GM12878 (cell line): ENCODE measurements around the gene PCDHGB6. TPM values are rescaled to one million over a fixed set of nuclear protein-coding genes. Genes with fewer than 3 reads are reported as not detected.

Experiments
- ATAC-seq: fragments of 200-7000 bp; cut with Tn5 transposase; 3 replicates; pipeline ENCODE4 v1.9.1; 2020; ENCODE audit warnings: mild to moderate bottlenecking, moderate library complexity
- BruUV-seq: library from RNA; stranded (reverse); fragments of 400-500 nt; replicated peaks from 2 replicates; lab custom pipeline; 2021; lab: Mats Ljungman, UMichigan
- CTCF ChIA-PET: fragments of 300-600 bp; sonication (Branson Sonifier 250); formaldehyde crosslinking; extraction: SDS; loops from one replicate; lab custom pipeline; 2021; ENCODE audit warnings: inconsistent platforms; lab: Yijun Ruan, JAX
- POLR2A ChIA-PET: fragments of 350-600 bp; formaldehyde crosslinking; extraction: SDS; loops from one replicate; lab custom pipeline; 2021; ENCODE audit warnings: inconsistent platforms; lab: Charles Lee
- RAD21 ChIA-PET: fragments of 300-600 bp; sonication (Branson Sonifier 250); formaldehyde crosslinking; loops from one replicate; lab custom pipeline; 2023; ENCODE audit warnings: antibody characterized with exemption; ENCODE audit not compliant: unreplicated experiment; lab: Charles Lee
- SMC1A ChIA-PET: fragments of 300-600 bp; sonication (Branson Sonifier 250); formaldehyde crosslinking; loops from one replicate; lab custom pipeline; 2023; ENCODE audit not compliant: unreplicated experiment, uncharacterized antibody; lab: Charles Lee
- DNase-seq: peaks from one replicate; pipeline ENCODE4 v3.0.0-alpha.2; 2011; ENCODE audit warnings: low read depth, low spot score
- FAIRE-seq: peaks from 3 replicates; lab custom pipeline; 2011; peaks lifted over from hg19 to GRCh38; lab: Jason Lieb, UNC
- H2AFZ ChIP-seq: 2 replicates; pipeline ENCODE4 v1.6.0; 2011; ENCODE audit warnings: low read depth, low read length, control low read depth; ENCODE audit not compliant: control insufficient read depth
- H3K27ac ChIP-seq: 2 replicates; pipeline ENCODE4 v1.5.1; 2011; ENCODE audit warnings: control low read depth; ENCODE audit not compliant: control insufficient read depth, insufficient read depth
- H3K27me3 ChIP-seq, 2 experiments: replicated peaks in 1 of 2; 2 replicates each; pipeline versions ENCODE4 v1.6.0 to v1.6.1; 2011; ENCODE audit warnings: low read length in 1 of 2; ENCODE audit not compliant: control insufficient read depth in 2 of 2, insufficient read depth in 2 of 2
- H3K36me3 ChIP-seq, 2 experiments: 2 replicates each; pipeline ENCODE4 v1.5.1; 2011; ENCODE audit warnings: low read length in 1 of 2; ENCODE audit not compliant: control insufficient read depth in 2 of 2, insufficient read depth in 2 of 2
- H3K4me1 ChIP-seq: 2 replicates; pipeline ENCODE4 v1.6.1; 2011; ENCODE audit warnings: mild to moderate bottlenecking, low read length, moderate library complexity, mixed read lengths; ENCODE audit not compliant: control insufficient read depth, insufficient read depth
- H3K4me2 ChIP-seq: 2 replicates; pipeline ENCODE4 v1.6.0; 2011; ENCODE audit warnings: control low read depth; ENCODE audit not compliant: control insufficient read depth, insufficient read depth
- H3K4me3 ChIP-seq: fragments of 200-600 bp; sonication (generic); 2 replicates; pipeline ENCODE4 v1.5.1; 2016
- H3K79me2 ChIP-seq: 2 replicates; pipeline ENCODE4 v1.6.0; 2011; ENCODE audit warnings: low read length; ENCODE audit not compliant: control insufficient read depth, insufficient read depth
- H3K9ac ChIP-seq: 2 replicates; pipeline ENCODE4 v1.8.0; 2011; ENCODE audit warnings: low read length, control low read depth, mixed read lengths; ENCODE audit not compliant: control insufficient read depth, insufficient read depth
- H3K9me3 ChIP-seq: replicated peaks from 3 replicates; pipeline ENCODE4 v1.5.1; 2011; ENCODE audit warnings: mild to moderate bottlenecking, low read length; ENCODE audit not compliant: control insufficient read depth, insufficient read depth
- H4K20me1 ChIP-seq: 2 replicates; pipeline ENCODE4 v1.6.0; 2011; ENCODE audit not compliant: control insufficient read depth, insufficient read depth
- CREM ChIP-seq: IDR thresholded peaks from 2 replicates; pipeline ENCODE4 v1.6.1; 2014; ENCODE audit warnings: antibody characterized with exemption, low read depth
- EGR1 ChIP-seq, 2 experiments: IDR thresholded peaks; 1 replicate in 1 of 2; 2 replicates in 1 of 2; pipeline ENCODE4 v1.6.1; 2011 to 2012; ENCODE audit warnings: low read depth in 2 of 2, low read length in 2 of 2, borderline replicate concordance in 1 of 2, mild to moderate bottlenecking in 1 of 2, moderate library complexity in 1 of 2
- IKZF1 ChIP-seq: fragments of 450-650 bp; conservative IDR thresholded peaks from 2 replicates; pipeline ENCODE4 v1.6.1; 2017; ENCODE audit warnings: antibody characterized with exemption, mild to moderate bottlenecking
- NFYA ChIP-seq: IDR thresholded peaks from 2 replicates; pipeline ENCODE4 v1.6.1; 2011; ENCODE audit warnings: low read depth, mild to moderate bottlenecking, low read length, improper control_type of control experiment, borderline replicate concordance
- PAX8 ChIP-seq: fragments of 450-650 bp; IDR thresholded peaks from 2 replicates; pipeline ENCODE4 v1.6.1; 2017; ENCODE audit warnings: mild to moderate bottlenecking, moderate library complexity
- TBL1XR1 ChIP-seq: IDR thresholded peaks from 2 replicates; pipeline ENCODE4 v1.6.1; 2012; ENCODE audit warnings: low read depth, low read length, improper control_type of control experiment
- ZNF217 ChIP-seq: fragments of 450-650 bp; IDR thresholded peaks from 2 replicates; pipeline ENCODE4 v1.6.1; 2017; ENCODE audit warnings: antibody characterized with exemption, mild to moderate bottlenecking
- ZNF622 ChIP-seq: fragments of 450-650 bp; IDR thresholded peaks from 2 replicates; pipeline ENCODE4 v1.6.1; 2017; ENCODE audit warnings: mild to moderate bottlenecking, inconsistent platforms
- WGBS: methylation state at CpG from one replicate; pipeline ENCODE4 v1.1.6; 2016; ENCODE audit warnings: low lambda C conversion rate; ENCODE audit not compliant: insufficient replicate concordance, insufficient coverage; ENCODE audit errors: missing lambda C conversion rate; 5-methylcytosine and 5-hydroxymethylcytosine counted together
- in situ Hi-C: fragments of 300-500 bp; cut with MboI; formaldehyde crosslinking; loops from 9 replicates; pipeline ENCODE4 v1.14.3; 2018; ENCODE audit warnings: mixed read lengths
- intact Hi-C: fragments of 100-400 bp; cut with micrococcal nuclease; formaldehyde crosslinking; loops from one replicate; pipeline ENCODE4 v1.14.2; 2022; ENCODE audit not compliant: unreplicated experiment
- polyA plus RNA-seq, 11 experiments: library from polyadenylated mRNA; depleted of rRNA in 4 of 11; unstranded in 6 of 11; stranded (reverse) in 5 of 11; fragments of >200 nt; fragmentation: Nextera tagmentation in 4 of 11; fragmentation: Illumina TruSeq in 1 of 11; extraction: Ambion mirVana in 4 of 11; extraction: Trizol in 1 of 11; gene quantifications; 1 replicate in 1 of 11; 2 replicates in 10 of 11; pipeline versions ENCODE4 v1.2.1 to v1.2.3, GENCODE V29; 2011 to 2016; ENCODE audit warnings: inconsistent platforms in 2 of 11, missing spikeins in 2 of 11, low read depth in 1 of 11
- total RNA-seq, 4 experiments: library from RNA; depleted of rRNA in 3 of 4; stranded (reverse); fragments of >200 nt in 3 of 4; fragmentation: Illumina TruSeq in 1 of 4; extraction: Trizol in 1 of 4; gene quantifications; 2 replicates each; pipeline versions ENCODE4 v1.2.1 to v1.2.3, GENCODE V29; 2013 to 2021
- TF ChIP-seq, protein P1 (sequence below): fragments of 450-650 bp; IDR thresholded peaks from 2 replicates; pipeline ENCODE4 v1.6.1; 2017; ENCODE audit warnings: low read depth, mild to moderate bottlenecking, moderate library complexity
- TF ChIP-seq, protein P2 (sequence below): IDR thresholded peaks from 2 replicates; pipeline ENCODE4 v1.6.1; 2012; ENCODE audit warnings: low read depth, low read length, improper control_type of control experiment
- TF ChIP-seq, protein P3 (sequence below): fragments of 450-650 bp; IDR thresholded peaks from 2 replicates; pipeline ENCODE4 v1.6.1; 2017; ENCODE audit warnings: mild to moderate bottlenecking
- TF ChIP-seq, protein P4 (sequence below): fragments of 450-650 bp; IDR thresholded peaks from 2 replicates; pipeline ENCODE4 v1.6.1; 2017; ENCODE audit warnings: mild to moderate bottlenecking, moderate library complexity

PCDHGB6 gene
- total and polyA plus RNA-seq, 10 of the 15 experiments (the other 5 are each of a cell fraction or from before 2014, with no cell fraction given) = 0.07 to 1.0 (median 0.31) TPM

DNA sequence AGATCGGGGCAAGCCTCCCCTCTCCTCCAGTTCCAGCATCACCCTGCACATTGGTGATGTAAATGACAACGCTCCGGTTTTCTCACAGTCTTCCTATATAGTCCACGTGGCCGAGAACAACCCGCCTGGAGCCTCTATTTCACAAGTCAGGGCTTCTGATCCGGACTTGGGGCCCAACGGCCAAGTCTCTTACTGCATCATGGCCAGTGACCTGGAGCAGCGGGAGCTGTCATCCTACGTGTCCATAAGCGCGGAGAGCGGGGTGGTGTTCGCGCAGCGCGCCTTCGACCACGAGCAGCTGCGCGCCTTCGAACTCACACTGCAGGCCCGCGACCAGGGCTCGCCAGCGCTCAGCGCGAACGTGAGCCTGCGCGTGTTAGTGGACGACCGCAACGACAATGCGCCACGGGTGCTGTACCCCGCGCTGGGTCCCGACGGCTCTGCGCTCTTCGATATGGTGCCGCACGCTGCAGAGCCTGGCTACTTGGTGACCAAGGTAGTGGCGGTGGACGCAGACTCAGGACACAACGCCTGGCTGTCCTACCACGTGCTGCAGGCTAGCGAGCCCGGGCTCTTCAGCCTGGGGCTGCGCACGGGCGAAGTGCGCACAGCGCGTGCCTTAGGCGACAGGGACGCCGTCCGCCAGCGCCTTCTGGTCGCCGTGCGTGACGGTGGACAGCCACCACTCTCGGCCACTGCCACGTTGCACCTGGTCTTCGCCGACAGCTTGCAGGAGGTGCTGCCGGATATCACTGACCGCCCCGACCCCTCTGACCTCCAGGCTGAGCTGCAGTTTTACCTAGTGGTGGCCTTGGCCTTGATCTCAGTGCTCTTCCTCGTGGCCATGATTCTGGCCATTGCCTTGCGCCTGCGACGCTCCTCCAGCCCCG is 18.4 kb upstream of the PCDHGB6 start (continued):
- TF ChIP-seq, protein P1, sequence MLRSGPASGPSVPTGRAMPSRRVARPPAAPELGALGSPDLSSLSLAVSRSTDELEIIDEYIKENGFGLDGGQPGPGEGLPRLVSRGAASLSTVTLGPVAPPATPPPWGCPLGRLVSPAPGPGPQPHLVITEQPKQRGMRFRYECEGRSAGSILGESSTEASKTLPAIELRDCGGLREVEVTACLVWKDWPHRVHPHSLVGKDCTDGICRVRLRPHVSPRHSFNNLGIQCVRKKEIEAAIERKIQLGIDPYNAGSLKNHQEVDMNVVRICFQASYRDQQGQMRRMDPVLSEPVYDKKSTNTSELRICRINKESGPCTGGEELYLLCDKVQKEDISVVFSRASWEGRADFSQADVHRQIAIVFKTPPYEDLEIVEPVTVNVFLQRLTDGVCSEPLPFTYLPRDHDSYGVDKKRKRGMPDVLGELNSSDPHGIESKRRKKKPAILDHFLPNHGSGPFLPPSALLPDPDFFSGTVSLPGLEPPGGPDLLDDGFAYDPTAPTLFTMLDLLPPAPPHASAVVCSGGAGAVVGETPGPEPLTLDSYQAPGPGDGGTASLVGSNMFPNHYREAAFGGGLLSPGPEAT = no peak

DNA sequence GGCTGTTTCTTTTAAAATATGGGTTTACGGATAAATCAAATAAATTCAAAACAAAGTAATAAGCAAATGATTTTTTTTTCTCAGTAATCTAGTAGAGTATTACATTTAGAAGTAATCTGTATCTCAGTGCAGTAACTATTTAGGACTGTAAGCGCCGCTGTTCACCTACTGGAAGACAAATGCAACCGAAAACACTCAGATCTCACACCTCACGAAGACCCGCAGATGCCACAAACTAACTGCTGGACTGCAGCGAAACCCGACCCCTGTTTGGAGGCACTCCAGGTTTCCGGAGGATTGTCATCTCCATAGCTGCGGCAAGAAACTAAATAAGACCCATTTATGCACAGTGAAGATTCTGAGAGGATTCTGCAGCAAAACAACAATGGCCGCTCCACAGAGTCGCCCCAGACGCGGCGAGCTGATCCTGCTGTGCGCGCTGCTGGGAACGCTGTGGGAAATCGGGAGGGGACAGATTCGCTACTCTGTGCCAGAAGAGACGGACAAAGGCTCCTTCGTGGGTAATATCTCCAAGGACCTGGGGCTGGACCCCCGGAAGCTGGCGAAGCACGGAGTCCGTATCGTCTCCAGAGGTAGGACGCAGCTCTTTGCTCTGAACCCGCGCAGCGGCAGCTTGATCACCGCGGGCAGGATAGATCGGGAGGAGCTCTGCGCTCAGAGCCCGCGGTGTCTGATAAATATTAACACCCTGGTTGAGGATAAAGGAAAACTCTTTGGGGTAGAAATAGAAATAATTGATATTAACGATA is 15.2 kb upstream of the PCDHGB6 start, which contains the start of gene PCDHGA8:
PCDHGA8 (plus strand) TSS at position 205 of the 770 bp plus-strand sequence; CDS start at position 386, 181 bp downstream.
- H3K9ac ChIP-seq = no peak within 1 kb of the TSS
- H3K4me1 ChIP-seq = no peaks in the 10 kb centered on the region
- in situ Hi-C loops = no loop called here
- H3K79me2 ChIP-seq = no peaks in the 10 kb centered on the region
- RAD21 ChIA-PET = no interaction called here
- H3K4me3 ChIP-seq = no peak within 1 kb of the TSS
- FAIRE-seq (no peak), DNase-seq (no peak), ATAC-seq (no peak)
- no peaks in the 10 kb centered on the region for H4K20me1 ChIP-seq
- CTCF ChIA-PET = interaction anchor here (0.9 to 1.4 kb wide), 4 partner anchors 10 to 171 kb away, joined by 3 read pairs; partner anchors contain the start of genes PCDHGA10 and PCDHGA7
- H3K36me3 ChIP-seq = no peaks in the 10 kb centered on the region
- POLR2A ChIA-PET = no interaction called here
- H3K4me2 ChIP-seq = no peak within 1 kb of the TSS
- no peak within 1 kb of the TSS for H3K27ac ChIP-seq
- no peak within 1 kb of the TSS for H2AFZ ChIP-seq
- H3K27me3 ChIP-seq = no peaks in the 10 kb centered on the region
- intact Hi-C loops = no loop called here
- BruUV-seq = no TSS peak
- 83% methylated on average over 38 of the region's 38 CpGs for WGBS
- H3K9me3 ChIP-seq = peaks cover 5% of the 10 kb centered on the region; the same call in 2 of the 3 replicates
- SMC1A ChIA-PET = interaction anchor here (1.4 kb wide), 1 partner anchor 165 kb away, joined by 4 read pairs; no protein-coding TSS in a partner anchor
- TF ChIP-seq, protein P2, sequence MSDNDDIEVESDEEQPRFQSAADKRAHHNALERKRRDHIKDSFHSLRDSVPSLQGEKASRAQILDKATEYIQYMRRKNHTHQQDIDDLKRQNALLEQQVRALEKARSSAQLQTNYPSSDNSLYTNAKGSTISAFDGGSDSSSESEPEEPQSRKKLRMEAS = no peak
- TF ChIP-seq, protein P3, sequence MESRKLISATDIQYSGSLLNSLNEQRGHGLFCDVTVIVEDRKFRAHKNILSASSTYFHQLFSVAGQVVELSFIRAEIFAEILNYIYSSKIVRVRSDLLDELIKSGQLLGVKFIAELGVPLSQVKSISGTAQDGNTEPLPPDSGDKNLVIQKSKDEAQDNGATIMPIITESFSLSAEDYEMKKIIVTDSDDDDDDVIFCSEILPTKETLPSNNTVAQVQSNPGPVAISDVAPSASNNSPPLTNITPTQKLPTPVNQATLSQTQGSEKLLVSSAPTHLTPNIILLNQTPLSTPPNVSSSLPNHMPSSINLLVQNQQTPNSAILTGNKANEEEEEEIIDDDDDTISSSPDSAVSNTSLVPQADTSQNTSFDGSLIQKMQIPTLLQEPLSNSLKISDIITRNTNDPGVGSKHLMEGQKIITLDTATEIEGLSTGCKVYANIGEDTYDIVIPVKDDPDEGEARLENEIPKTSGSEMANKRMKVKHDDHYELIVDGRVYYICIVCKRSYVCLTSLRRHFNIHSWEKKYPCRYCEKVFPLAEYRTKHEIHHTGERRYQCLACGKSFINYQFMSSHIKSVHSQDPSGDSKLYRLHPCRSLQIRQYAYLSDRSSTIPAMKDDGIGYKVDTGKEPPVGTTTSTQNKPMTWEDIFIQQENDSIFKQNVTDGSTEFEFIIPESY = no peak
- no peak for TF ChIP-seq EGR1 (IDR thresholded peaks at IDR 0.05; ENCODE audit: borderline replicate concordance in 1 of 2, low read depth in 2 of 2, low read length in 2 of 2)
- TF ChIP-seq CREM = no peak
- no peak for TF ChIP-seq TBL1XR1
- TF ChIP-seq NFYA = no peak
- TF ChIP-seq ZNF622 = no peak
- TF ChIP-seq, protein P4, sequence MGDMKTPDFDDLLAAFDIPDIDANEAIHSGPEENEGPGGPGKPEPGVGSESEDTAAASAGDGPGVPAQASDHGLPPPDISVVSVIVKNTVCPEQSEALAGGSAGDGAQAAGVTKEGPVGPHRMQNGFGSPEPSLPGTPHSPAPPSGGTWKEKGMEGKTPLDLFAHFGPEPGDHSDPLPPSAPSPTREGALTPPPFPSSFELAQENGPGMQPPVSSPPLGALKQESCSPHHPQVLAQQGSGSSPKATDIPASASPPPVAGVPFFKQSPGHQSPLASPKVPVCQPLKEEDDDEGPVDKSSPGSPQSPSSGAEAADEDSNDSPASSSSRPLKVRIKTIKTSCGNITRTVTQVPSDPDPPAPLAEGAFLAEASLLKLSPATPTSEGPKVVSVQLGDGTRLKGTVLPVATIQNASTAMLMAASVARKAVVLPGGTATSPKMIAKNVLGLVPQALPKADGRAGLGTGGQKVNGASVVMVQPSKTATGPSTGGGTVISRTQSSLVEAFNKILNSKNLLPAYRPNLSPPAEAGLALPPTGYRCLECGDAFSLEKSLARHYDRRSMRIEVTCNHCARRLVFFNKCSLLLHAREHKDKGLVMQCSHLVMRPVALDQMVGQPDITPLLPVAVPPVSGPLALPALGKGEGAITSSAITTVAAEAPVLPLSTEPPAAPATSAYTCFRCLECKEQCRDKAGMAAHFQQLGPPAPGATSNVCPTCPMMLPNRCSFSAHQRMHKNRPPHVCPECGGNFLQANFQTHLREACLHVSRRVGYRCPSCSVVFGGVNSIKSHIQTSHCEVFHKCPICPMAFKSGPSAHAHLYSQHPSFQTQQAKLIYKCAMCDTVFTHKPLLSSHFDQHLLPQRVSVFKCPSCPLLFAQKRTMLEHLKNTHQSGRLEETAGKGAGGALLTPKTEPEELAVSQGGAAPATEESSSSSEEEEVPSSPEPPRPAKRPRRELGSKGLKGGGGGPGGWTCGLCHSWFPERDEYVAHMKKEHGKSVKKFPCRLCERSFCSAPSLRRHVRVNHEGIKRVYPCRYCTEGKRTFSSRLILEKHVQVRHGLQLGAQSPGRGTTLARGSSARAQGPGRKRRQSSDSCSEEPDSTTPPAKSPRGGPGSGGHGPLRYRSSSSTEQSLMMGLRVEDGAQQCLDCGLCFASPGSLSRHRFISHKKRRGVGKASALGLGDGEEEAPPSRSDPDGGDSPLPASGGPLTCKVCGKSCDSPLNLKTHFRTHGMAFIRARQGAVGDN = no peak
- no peak for TF ChIP-seq ZNF217
- no peak for TF ChIP-seq IKZF1
- TF ChIP-seq PAX8 = no peak
